GM23338 (cell line): Measurements from ENCODE around the gene RAB27B. TPM values are rescaled to one million over a fixed set of nuclear protein-coding genes. Genes with fewer than 3 reads are reported as not detected.

Experiments
- ATAC-seq: fragments of 200-7000 bp; cut with Tn5 transposase; 3 replicates; pipeline ENCODE4 v1.9.1; 2020
- DNase-seq: peaks from one replicate; pipeline ENCODE4 v3.0.0-alpha.2; 2015; ENCODE audit warnings: low spot score
- H2AFZ ChIP-seq: fragments of 200-600 bp; sonication (generic); 2 replicates; pipeline ENCODE4 v1.8.0; 2016; ENCODE audit warnings: antibody characterized with exemption, mild to moderate bottlenecking, moderate library complexity
- H3F3A ChIP-seq: fragments of 200-600 bp; sonication (generic); replicated peaks from 2 replicates; pipeline ENCODE4 v1.8.0; 2017; ENCODE audit warnings: antibody characterized with exemption, mixed run types, low read depth
- H3K27ac ChIP-seq: fragments of 200-600 bp; sonication (generic); 2 replicates; pipeline ENCODE4 v1.6.1; 2016; ENCODE audit warnings: low read depth
- H3K27me3 ChIP-seq: fragments of 200-600 bp; sonication (generic); 2 replicates; pipeline ENCODE4 v1.8.0; 2016; ENCODE audit warnings: mild to moderate bottlenecking, mixed run types, moderate library complexity; ENCODE audit not compliant: insufficient read depth
- H3K36me3 ChIP-seq: fragments of 200-600 bp; sonication (generic); 2 replicates; pipeline ENCODE4 v1.8.0; 2016; ENCODE audit warnings: mild to moderate bottlenecking; ENCODE audit not compliant: insufficient read depth
- H3K4me1 ChIP-seq: fragments of 200-600 bp; sonication (generic); 2 replicates; pipeline ENCODE4 v1.8.0; 2016; ENCODE audit warnings: mild to moderate bottlenecking, moderate library complexity; ENCODE audit not compliant: insufficient read depth
- H3K4me2 ChIP-seq: fragments of 200-600 bp; sonication (generic); 2 replicates; pipeline ENCODE4 v1.7.1; 2017; ENCODE audit warnings: mixed run types
- H3K4me3 ChIP-seq: fragments of 200-600 bp; sonication (generic); 2 replicates; pipeline ENCODE4 v1.6.1; 2016; ENCODE audit warnings: mixed run types
- H3K79me2 ChIP-seq: fragments of 200-600 bp; sonication (generic); replicated peaks from 2 replicates; pipeline ENCODE4 v1.8.0; 2017; ENCODE audit warnings: mild to moderate bottlenecking; ENCODE audit not compliant: insufficient read depth
- H3K9me2 ChIP-seq: fragments of 200-600 bp; sonication (generic); 2 replicates; pipeline ENCODE4 v1.8.0; 2017; ENCODE audit not compliant: insufficient read depth
- H4K20me1 ChIP-seq: fragments of 200-600 bp; sonication (generic); replicated peaks from 2 replicates; pipeline ENCODE4 v1.8.0; 2017; ENCODE audit warnings: mild to moderate bottlenecking; ENCODE audit not compliant: insufficient read depth
- H3K27ac Mint-ChIP-seq: 2 replicates; pipeline ENCODE4 v1.8.0; 2020; ENCODE audit warnings: inconsistent platforms, mild to moderate bottlenecking, moderate library complexity, mixed read lengths
- H3K27me3 Mint-ChIP-seq: 3 replicates; pipeline ENCODE4 v1.8.0; 2022; ENCODE audit warnings: low read depth, mild to moderate bottlenecking, moderate library complexity, mixed read lengths, inconsistent platforms; ENCODE audit not compliant: insufficient read depth, poor library complexity
- H3K36me3 Mint-ChIP-seq: 3 replicates; pipeline ENCODE4 v1.8.0; 2021; ENCODE audit warnings: low read depth, mild to moderate bottlenecking, inconsistent platforms, moderate library complexity, mixed read lengths
- H3K4me1 Mint-ChIP-seq: 3 replicates; pipeline ENCODE4 v1.8.0; 2020; ENCODE audit warnings: mild to moderate bottlenecking, inconsistent platforms, mixed read lengths
- H3K4me3 Mint-ChIP-seq: 3 replicates; pipeline ENCODE4 v1.8.0; 2021; ENCODE audit warnings: moderate library complexity, mild to moderate bottlenecking, inconsistent platforms, mixed read lengths
- H3K9me3 Mint-ChIP-seq: 3 replicates; pipeline ENCODE4 v1.8.0; 2020; ENCODE audit warnings: moderate library complexity, mild to moderate bottlenecking, inconsistent platforms, mixed read lengths
- CREB1 ChIP-seq: fragments of 250-450 bp; sonication (Bioruptor Pico); IDR thresholded peaks from 2 replicates; pipeline ENCODE4 v1.5.0; 2020; ENCODE audit warnings: low read depth, mild to moderate bottlenecking, moderate library complexity
- EZH2 ChIP-seq: fragments of 200-600 bp; sonication (generic); IDR thresholded peaks from one replicate; pipeline ENCODE4 v1.8.0; 2017; ENCODE audit warnings: antibody characterized with exemption, mild to moderate bottlenecking, low read depth; ENCODE audit not compliant: unreplicated experiment
- JUNB ChIP-seq: IDR thresholded peaks from one replicate; pipeline ENCODE4 v1.6.1; 2016; ENCODE audit warnings: antibody characterized with exemption; ENCODE audit not compliant: unreplicated experiment
- NANOG ChIP-seq: IDR thresholded peaks from 2 replicates; pipeline ENCODE4 v1.6.1; 2016; ENCODE audit warnings: antibody characterized with exemption, borderline replicate concordance
- POLR2AphosphoS5 ChIP-seq: IDR thresholded peaks from 2 replicates; pipeline ENCODE4 v1.6.1; 2016; ENCODE audit warnings: antibody characterized with exemption, low read depth
- ZNF331 ChIP-seq: fragments of 250-450 bp; sonication (Bioruptor Pico); IDR thresholded peaks from 2 replicates; pipeline ENCODE4 v1.5.0; 2020; ENCODE audit warnings: low read depth, mild to moderate bottlenecking, moderate library complexity
- polyA plus RNA-seq: library from polyadenylated mRNA; unstranded; fragments of >200 nt; fragmentation: Nextera tagmentation; extraction: Ambion mirVana; gene quantifications from 2 replicates; pipeline ENCODE4 v1.2.1, GENCODE V29; 2016
- total RNA-seq: library from RNA; depleted of rRNA; stranded (reverse); fragments of >200 nt; shearing (Covaris generic); gene quantifications from 2 replicates; pipeline ENCODE4 v1.2.3, GENCODE V29; 2014
- TF ChIP-seq, protein P1 (sequence below): IDR thresholded peaks from one replicate; pipeline ENCODE4 v1.6.1; 2018; ENCODE audit warnings: antibody characterized with exemption; ENCODE audit not compliant: unreplicated experiment
- TF ChIP-seq, protein P2 (sequence below), 2 experiments: fragments of 200-600 bp in 1 of 2; sonication (generic) in 1 of 2; conservative IDR thresholded peaks; 2 replicates each; pipeline versions ENCODE4 v1.5.1 to v1.6.1; 2016 to 2017; ENCODE audit warnings: antibody characterized with exemption in 2 of 2, low read depth in 2 of 2, mild to moderate bottlenecking in 2 of 2, moderate library complexity in 1 of 2

Gene RAB27B
- total and polyA plus RNA-seq, 2 experiments from 2014 or later: 0.13 to 0.56 TPM

DNA sequence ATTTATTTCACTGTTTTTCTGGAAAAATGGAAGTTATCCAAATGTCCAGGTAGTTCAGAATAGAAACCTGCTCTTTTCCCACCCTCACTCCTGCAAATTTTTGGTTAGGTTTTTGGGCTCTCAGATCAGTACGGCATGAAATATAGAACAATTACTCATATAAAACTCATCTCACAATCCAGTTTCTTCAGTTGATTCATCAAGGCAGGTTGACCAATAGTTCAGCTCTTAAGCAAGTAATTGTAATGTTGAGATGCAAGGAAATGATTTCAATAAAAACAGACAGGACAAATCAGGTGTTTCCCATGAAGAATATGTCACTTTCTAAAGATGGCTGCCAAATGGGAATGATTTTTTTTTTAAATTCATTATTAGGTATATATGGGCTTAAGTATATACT lies 2.0 kb downstream of the RAB27B start (continued):
- TF ChIP-seq, protein P1, sequence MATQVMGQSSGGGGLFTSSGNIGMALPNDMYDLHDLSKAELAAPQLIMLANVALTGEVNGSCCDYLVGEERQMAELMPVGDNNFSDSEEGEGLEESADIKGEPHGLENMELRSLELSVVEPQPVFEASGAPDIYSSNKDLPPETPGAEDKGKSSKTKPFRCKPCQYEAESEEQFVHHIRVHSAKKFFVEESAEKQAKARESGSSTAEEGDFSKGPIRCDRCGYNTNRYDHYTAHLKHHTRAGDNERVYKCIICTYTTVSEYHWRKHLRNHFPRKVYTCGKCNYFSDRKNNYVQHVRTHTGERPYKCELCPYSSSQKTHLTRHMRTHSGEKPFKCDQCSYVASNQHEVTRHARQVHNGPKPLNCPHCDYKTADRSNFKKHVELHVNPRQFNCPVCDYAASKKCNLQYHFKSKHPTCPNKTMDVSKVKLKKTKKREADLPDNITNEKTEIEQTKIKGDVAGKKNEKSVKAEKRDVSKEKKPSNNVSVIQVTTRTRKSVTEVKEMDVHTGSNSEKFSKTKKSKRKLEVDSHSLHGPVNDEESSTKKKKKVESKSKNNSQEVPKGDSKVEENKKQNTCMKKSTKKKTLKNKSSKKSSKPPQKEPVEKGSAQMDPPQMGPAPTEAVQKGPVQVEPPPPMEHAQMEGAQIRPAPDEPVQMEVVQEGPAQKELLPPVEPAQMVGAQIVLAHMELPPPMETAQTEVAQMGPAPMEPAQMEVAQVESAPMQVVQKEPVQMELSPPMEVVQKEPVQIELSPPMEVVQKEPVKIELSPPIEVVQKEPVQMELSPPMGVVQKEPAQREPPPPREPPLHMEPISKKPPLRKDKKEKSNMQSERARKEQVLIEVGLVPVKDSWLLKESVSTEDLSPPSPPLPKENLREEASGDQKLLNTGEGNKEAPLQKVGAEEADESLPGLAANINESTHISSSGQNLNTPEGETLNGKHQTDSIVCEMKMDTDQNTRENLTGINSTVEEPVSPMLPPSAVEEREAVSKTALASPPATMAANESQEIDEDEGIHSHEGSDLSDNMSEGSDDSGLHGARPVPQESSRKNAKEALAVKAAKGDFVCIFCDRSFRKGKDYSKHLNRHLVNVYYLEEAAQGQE: no peak
- TF ChIP-seq, protein P2, sequence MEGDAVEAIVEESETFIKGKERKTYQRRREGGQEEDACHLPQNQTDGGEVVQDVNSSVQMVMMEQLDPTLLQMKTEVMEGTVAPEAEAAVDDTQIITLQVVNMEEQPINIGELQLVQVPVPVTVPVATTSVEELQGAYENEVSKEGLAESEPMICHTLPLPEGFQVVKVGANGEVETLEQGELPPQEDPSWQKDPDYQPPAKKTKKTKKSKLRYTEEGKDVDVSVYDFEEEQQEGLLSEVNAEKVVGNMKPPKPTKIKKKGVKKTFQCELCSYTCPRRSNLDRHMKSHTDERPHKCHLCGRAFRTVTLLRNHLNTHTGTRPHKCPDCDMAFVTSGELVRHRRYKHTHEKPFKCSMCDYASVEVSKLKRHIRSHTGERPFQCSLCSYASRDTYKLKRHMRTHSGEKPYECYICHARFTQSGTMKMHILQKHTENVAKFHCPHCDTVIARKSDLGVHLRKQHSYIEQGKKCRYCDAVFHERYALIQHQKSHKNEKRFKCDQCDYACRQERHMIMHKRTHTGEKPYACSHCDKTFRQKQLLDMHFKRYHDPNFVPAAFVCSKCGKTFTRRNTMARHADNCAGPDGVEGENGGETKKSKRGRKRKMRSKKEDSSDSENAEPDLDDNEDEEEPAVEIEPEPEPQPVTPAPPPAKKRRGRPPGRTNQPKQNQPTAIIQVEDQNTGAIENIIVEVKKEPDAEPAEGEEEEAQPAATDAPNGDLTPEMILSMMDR (conservative IDR thresholded peaks at IDR 0.05; ENCODE audit: low read depth in 2 of 2): no peak
- TF ChIP-seq NANOG (no peak), POLR2AphosphoS5 (no peak)

DNA sequence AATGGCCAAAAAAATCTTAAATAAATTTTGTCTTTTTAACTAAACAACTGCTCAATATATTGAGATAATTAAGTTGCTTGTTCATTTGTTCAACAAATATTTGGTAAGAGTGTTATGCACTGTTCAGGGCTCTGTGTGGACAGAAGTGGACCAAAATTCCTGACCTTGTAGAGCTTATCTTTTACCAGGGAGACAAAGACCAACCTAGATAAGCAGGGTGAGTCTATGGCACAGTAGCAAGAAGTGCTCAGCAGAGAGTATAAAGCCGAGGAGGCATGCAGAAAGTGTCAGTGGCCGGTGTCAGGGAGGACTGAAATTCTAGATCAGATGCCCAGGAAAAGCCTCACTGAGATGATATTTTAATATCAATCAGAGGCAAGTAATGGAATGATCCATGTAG lies 2.6 kb downstream of the RAB27B start:
- Histone ChIP-seq H3K27me3 (peaks cover 11% of the 10 kb centered on the region), H2AFZ (no peak overlapping the region), H3K79me2 (no peaks in the 10 kb centered on the region), H4K20me1 (no peaks in the 10 kb centered on the region; the same call in 1 of the 2 replicates), H3F3A (no peaks in the 10 kb centered on the region), H3K9me2 (no peaks in the 10 kb centered on the region), H3K4me2 (no peak overlapping the region), H3K36me3 (no peaks in the 10 kb centered on the region), H3K4me1 (peaks cover 14% of the 10 kb centered on the region), H3K4me3 (no peak overlapping the region), H3K27ac (no peak overlapping the region)
- Mint-ChIP-seq H3K9me3 (no peaks in the 10 kb centered on the region; the same call in 2 of the 3 replicates), H3K4me3 (no peak overlapping the region), H3K36me3 (no peaks in the 10 kb centered on the region), H3K27me3 (peaks cover 4% of the 10 kb centered on the region), H3K4me1 (peaks cover 12% of the 10 kb centered on the region; the same call in 2 of the 3 replicates), H3K27ac (no peak overlapping the region)
- DNase-seq: no peak
- TF ChIP-seq CREB1 (CRISPR knock-in tag) (no peak), ZNF331 (CRISPR knock-in tag) (no peak), EZH2 (no peak), JUNB (no peak), NANOG (no peak)
- TF ChIP-seq, protein P1: no peak
- no peak for ATAC-seq
